Activated CD8-positive, alpha-beta T cell treated with anti-CD3 and anti-CD28 coated beads, Interleukin-2, amount 10 ng/mL, durations not matched to agents 7 days and 5 days (primary cell): Measurements from ENCODE around the gene APBA1. TPM values are rescaled to one million over a fixed set of nuclear protein-coding genes. Genes with fewer than 3 reads are reported as not detected.
"Not testable (repeated sequence)": the region's sequence is repeated elsewhere in the genome, so short reads cannot be mapped to it uniquely, and the experiment has no call there.

Experiments
- ATAC-seq: fragments of 150-1000 bp; cut with Tn5 transposase; one replicate; pipeline ENCODE4 v1.10.0; 2021; ENCODE audit warnings: moderate library complexity
- CTCF ChIA-PET: fragments of 350-600 bp; sonication (Branson Sonifier 250); formaldehyde crosslinking; loops from one replicate; lab custom pipeline; 2021; ENCODE audit warnings: antibody characterized with exemption; lab: Charles Lee
- POLR2A ChIA-PET: fragments of 350-600 bp; sonication (Branson Sonifier 250); formaldehyde crosslinking; loops from one replicate; lab custom pipeline; 2021; ENCODE audit warnings: antibody characterized with exemption; lab: Charles Lee
- DNase-seq: peaks from one replicate; pipeline ENCODE4 v3.0.0-alpha.2; 2020
- H3K27ac Mint-ChIP-seq: one replicate; pipeline ENCODE4 v1.8.0; 2021; ENCODE audit warnings: mild to moderate bottlenecking, mixed read lengths
- H3K27me3 Mint-ChIP-seq: one replicate; pipeline ENCODE4 v1.8.0; 2021; ENCODE audit warnings: low read depth, mixed read lengths
- H3K36me3 Mint-ChIP-seq: one replicate; pipeline ENCODE4 v1.8.0; 2021; ENCODE audit warnings: low read depth, mixed read lengths
- H3K4me1 Mint-ChIP-seq: one replicate; pipeline ENCODE4 v1.8.0; 2021; ENCODE audit warnings: low read depth, mixed read lengths
- H3K4me3 Mint-ChIP-seq: one replicate; pipeline ENCODE4 v1.8.0; 2021; ENCODE audit warnings: mild to moderate bottlenecking, mixed read lengths
- H3K9me3 Mint-ChIP-seq: one replicate; pipeline ENCODE4 v1.8.0; 2022; ENCODE audit warnings: mixed read lengths; ENCODE audit not compliant: insufficient read depth
- total RNA-seq, 2 experiments: library from RNA; stranded (reverse); gene quantifications; one replicate each; pipeline ENCODE4 v1.2.3, GENCODE V29; 2021

Gene APBA1
- total RNA-seq, 2 experiments from 2014 or later = 0.13 TPM

- Mint-ChIP-seq H3K4me1 (no peaks in the 10 kb centered on the region), H3K9me3 (no peaks in the 10 kb centered on the region), H3K27ac (no peak overlapping the region), H3K4me3 (no peak overlapping the region), H3K36me3 (no peaks in the 10 kb centered on the region), H3K27me3 (no peaks in the 10 kb centered on the region)
- DNase-seq (no peak), ATAC-seq (no peak)
- ChIA-PET POLR2A (no interaction called here), CTCF (no interaction called here)
Measured at GRCh38 chr9:69444021-69444420, 228.2 kb downstream of the APBA1 start.

- Mint-ChIP-seq H3K27me3 (no peaks in the 10 kb centered on the region), H3K27ac (no peak overlapping the region), H3K9me3 (no peaks in the 10 kb centered on the region), H3K36me3 (no peaks in the 10 kb centered on the region), H3K4me3 (no peak overlapping the region), H3K4me1 (no peaks in the 10 kb centered on the region)
- DNase-seq (no peak), ATAC-seq (no peak)
- ChIA-PET CTCF (no interaction called here), POLR2A (no interaction called here)
Measured at GRCh38 chr9:69443178-69443577, 229.0 kb downstream of the APBA1 start.

- Mint-ChIP-seq H3K36me3 (no peaks in the 10 kb centered on the region), H3K4me3 (no peak overlapping the region), H3K27me3 (no peaks in the 10 kb centered on the region), H3K4me1 (no peaks in the 10 kb centered on the region), H3K27ac (no peak overlapping the region), H3K9me3 (no peaks in the 10 kb centered on the region)
- ATAC-seq (no peak), DNase-seq (no peak)
- POLR2A ChIA-PET = no interaction called here
- CTCF ChIA-PET = no interaction called here
Measured at GRCh38 chr9:69442486-69442885, 229.7 kb downstream of the APBA1 start.

- H3K36me3 Mint-ChIP-seq, H3K9me3 Mint-ChIP-seq, H3K27me3 Mint-ChIP-seq, H3K4me3 Mint-ChIP-seq, POLR2A ChIA-PET, H3K27ac Mint-ChIP-seq, H3K4me1 Mint-ChIP-seq, CTCF ChIA-PET, DNase-seq, ATAC-seq: not testable (repeated sequence)
Measured at GRCh38 chr9:69440254-69440955, 231.8 kb downstream of the APBA1 start.

GRCh38 chr9:69439654-69440053, 232.5 kb downstream of the APBA1 start:
- H3K9me3 Mint-ChIP-seq, H3K36me3 Mint-ChIP-seq, H3K4me3 Mint-ChIP-seq, ATAC-seq, DNase-seq, H3K27me3 Mint-ChIP-seq, CTCF ChIA-PET, POLR2A ChIA-PET, H3K4me1 Mint-ChIP-seq, H3K27ac Mint-ChIP-seq: not testable (repeated sequence)

- POLR2A ChIA-PET = no interaction called here
- no peaks in the 10 kb centered on the region for H3K36me3 Mint-ChIP-seq
- DNase-seq = no peak
Measured at GRCh38 chr9:69433968-69434367, 238.2 kb downstream of the APBA1 start.

GRCh38 chr9:69433392-69433791, 238.8 kb downstream of the APBA1 start:
- no peak overlapping the region for H3K27ac Mint-ChIP-seq
- CTCF ChIA-PET = no interaction called here
- no peak for DNase-seq
- ATAC-seq = no peak
- H3K4me3 Mint-ChIP-seq = no peak overlapping the region
- no peaks in the 10 kb centered on the region for H3K9me3 Mint-ChIP-seq
- POLR2A ChIA-PET = no interaction called here
- H3K4me1 Mint-ChIP-seq = no peaks in the 10 kb centered on the region
- no peaks in the 10 kb centered on the region for H3K36me3 Mint-ChIP-seq
- no peaks in the 10 kb centered on the region for H3K27me3 Mint-ChIP-seq

More at GRCh38 chr9:69433968-69434367, 238.2 kb downstream of the APBA1 start:
- Mint-ChIP-seq H3K9me3 (no peaks in the 10 kb centered on the region), H3K4me3 (no peak overlapping the region), H3K27me3 (no peaks in the 10 kb centered on the region), H3K27ac (no peak overlapping the region), H3K4me1 (no peaks in the 10 kb centered on the region)
- no peak for ATAC-seq
- CTCF ChIA-PET = no interaction called here

- no peaks in the 10 kb centered on the region for H3K9me3 Mint-ChIP-seq
Measured at GRCh38 chr9:69432623-69433022, 239.5 kb downstream of the APBA1 start.

GRCh38 chr9:69431777-69432176, 240.4 kb downstream of the APBA1 start:
- no peaks in the 10 kb centered on the region for H3K9me3 Mint-ChIP-seq
- H3K36me3 Mint-ChIP-seq = no peaks in the 10 kb centered on the region
- ChIA-PET CTCF (no interaction called here), POLR2A (no interaction called here)
- H3K4me3 Mint-ChIP-seq = no peak overlapping the region
- no peaks in the 10 kb centered on the region for H3K4me1 Mint-ChIP-seq
- DNase-seq = no peak
- ATAC-seq = no peak
- no peaks in the 10 kb centered on the region for H3K27me3 Mint-ChIP-seq
- no peak overlapping the region for H3K27ac Mint-ChIP-seq

More at GRCh38 chr9:69432623-69433022, 239.5 kb downstream of the APBA1 start:
- ATAC-seq (no peak), DNase-seq (no peak)
- H3K4me1 Mint-ChIP-seq = no peaks in the 10 kb centered on the region
- ChIA-PET POLR2A (no interaction called here), CTCF (no interaction called here)
- no peaks in the 10 kb centered on the region for H3K36me3 Mint-ChIP-seq
- H3K4me3 Mint-ChIP-seq = no peak overlapping the region
- no peak overlapping the region for H3K27ac Mint-ChIP-seq
- H3K27me3 Mint-ChIP-seq = no peaks in the 10 kb centered on the region

- H3K9me3 Mint-ChIP-seq = no peaks in the 10 kb centered on the region
- ChIA-PET POLR2A (no interaction called here), CTCF (no interaction called here)
- no peak overlapping the region for H3K4me3 Mint-ChIP-seq
- no peaks in the 10 kb centered on the region for H3K36me3 Mint-ChIP-seq
- DNase-seq (no peak), ATAC-seq (no peak)
- H3K27ac Mint-ChIP-seq = no peak overlapping the region
- no peaks in the 10 kb centered on the region for H3K27me3 Mint-ChIP-seq
- H3K4me1 Mint-ChIP-seq = no peaks in the 10 kb centered on the region
Measured at GRCh38 chr9:69431203-69431602, 241.0 kb downstream of the APBA1 start.

- Mint-ChIP-seq H3K27me3 (no peaks in the 10 kb centered on the region), H3K4me1 (no peaks in the 10 kb centered on the region), H3K27ac (no peak overlapping the region), H3K36me3 (no peaks in the 10 kb centered on the region), H3K4me3 (no peak overlapping the region), H3K9me3 (no peaks in the 10 kb centered on the region)
- CTCF ChIA-PET = no interaction called here
- ATAC-seq (no peak), DNase-seq (no peak)
- POLR2A ChIA-PET = no interaction called here
Measured at GRCh38 chr9:69430206-69430605, 242.0 kb downstream of the APBA1 start.

- CTCF ChIA-PET = no interaction called here
- no peak for ATAC-seq
Measured at GRCh38 chr9:69429281-69429680, 242.9 kb downstream of the APBA1 start.

More at GRCh38 chr9:69429281-69429680, 242.9 kb downstream of the APBA1 start:
- H3K27ac Mint-ChIP-seq = no peak overlapping the region
- POLR2A ChIA-PET = no interaction called here
- no peaks in the 10 kb centered on the region for H3K4me1 Mint-ChIP-seq
- H3K27me3 Mint-ChIP-seq = no peaks in the 10 kb centered on the region
- H3K36me3 Mint-ChIP-seq = no peaks in the 10 kb centered on the region
- DNase-seq = no peak
- no peaks in the 10 kb centered on the region for H3K9me3 Mint-ChIP-seq
- no peak overlapping the region for H3K4me3 Mint-ChIP-seq
